KG1 (cell line): ENCODE data around the gene CRAT.

Experiments
- DNase-seq: peaks from one replicate; lab custom pipeline; 2025; lab: John Stamatoyannopoulos, UW

Gene CRAT

DNA sequence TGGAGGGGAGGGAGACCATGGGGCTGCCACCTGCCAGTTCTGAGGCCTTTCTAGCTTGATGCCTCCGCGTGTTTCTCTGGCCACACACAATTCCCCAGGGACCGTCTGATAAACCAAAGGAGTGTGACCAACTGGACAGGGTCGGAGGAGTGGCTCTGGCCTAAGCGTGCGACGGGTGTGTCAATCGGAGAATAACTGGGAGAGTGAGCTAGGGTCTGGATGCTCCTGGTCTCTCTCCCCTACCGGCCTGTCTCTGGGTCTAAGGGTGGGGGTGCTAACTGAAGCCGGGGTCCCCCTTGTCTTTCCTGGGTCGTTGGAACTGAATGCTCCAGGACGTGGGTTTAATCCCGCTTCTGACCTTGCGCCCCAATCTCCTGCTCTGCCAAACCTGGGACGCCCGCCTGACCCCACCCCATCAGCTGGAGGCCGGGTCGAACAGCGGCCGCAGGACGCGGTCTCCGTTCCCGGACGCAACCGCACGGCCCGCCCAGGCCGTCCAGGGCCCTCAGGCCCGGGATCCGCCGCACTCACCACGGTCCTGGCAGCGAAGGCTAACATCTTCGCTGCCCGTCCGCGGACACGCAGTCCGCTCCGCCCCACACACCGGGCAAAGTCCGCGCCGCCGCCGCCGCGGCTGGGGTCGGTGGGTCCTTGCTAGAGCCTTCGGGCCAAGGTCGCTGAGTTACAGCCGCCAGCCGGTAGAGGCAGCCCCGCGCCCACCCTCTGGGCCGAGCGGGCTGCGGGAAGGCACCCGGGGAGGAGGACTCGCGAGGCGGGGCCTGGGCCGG lies 447 bp downstream of the CRAT start:
- DNase-seq = no peak

DNA sequence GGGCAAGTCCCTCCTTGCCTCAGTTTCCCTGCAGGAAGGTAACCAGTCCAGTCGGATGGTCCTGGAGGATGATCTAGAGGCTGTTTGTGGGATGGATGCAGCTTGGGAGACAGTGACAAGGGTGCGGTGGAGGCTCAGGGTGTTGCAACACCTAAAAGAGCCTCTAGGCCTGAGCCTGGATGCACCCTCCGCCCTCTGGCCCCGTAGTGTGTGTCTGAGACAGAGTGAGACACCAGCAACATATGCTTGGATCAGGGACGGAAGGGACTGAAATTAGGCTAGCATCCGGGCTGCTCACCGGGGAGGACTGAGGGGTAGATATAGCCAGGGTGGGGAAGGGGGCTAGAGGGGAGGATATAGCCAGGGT lies 1.1 kb downstream of the CRAT start:
- no peak for DNase-seq

GRCh38 chr9:129108805-129109536 lies 1.6 kb downstream of the CRAT start:
- no peak for DNase-seq

GRCh38 chr9:129108083-129108804 lies 2.3 kb downstream of the CRAT start:
- DNase-seq = no peak

GRCh38 chr9:129107651-129108050 lies 2.9 kb downstream of the CRAT start:
- no peak for DNase-seq

- no peak for DNase-seq
These were observed 4.5 kb downstream of the CRAT start for GRCh38 chr9:129105857-129106694.

- no peak for DNase-seq
These were observed 6.5 kb downstream of the CRAT start for GRCh38 chr9:129104051-129104450.

DNA sequence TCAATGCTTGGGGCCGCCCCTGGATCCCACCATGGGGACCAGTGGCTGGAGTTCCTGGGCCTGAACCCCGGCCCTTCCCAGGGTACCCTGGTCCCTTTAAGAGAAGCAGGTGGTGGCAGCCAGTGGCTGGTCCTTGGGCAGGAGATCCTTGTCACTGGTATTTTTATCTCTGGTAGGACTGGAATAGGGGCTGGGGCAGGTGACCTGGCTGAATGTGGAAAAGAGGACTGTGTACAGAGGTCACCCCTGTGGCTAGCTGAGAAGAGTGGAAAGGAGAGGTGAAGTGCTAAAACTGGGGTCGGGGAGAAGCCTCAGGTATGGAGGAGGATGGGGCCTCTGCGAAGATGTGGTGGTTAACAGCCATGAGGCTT lies 7.0 kb downstream of the CRAT start:
- DNase-seq = no peak

DNA sequence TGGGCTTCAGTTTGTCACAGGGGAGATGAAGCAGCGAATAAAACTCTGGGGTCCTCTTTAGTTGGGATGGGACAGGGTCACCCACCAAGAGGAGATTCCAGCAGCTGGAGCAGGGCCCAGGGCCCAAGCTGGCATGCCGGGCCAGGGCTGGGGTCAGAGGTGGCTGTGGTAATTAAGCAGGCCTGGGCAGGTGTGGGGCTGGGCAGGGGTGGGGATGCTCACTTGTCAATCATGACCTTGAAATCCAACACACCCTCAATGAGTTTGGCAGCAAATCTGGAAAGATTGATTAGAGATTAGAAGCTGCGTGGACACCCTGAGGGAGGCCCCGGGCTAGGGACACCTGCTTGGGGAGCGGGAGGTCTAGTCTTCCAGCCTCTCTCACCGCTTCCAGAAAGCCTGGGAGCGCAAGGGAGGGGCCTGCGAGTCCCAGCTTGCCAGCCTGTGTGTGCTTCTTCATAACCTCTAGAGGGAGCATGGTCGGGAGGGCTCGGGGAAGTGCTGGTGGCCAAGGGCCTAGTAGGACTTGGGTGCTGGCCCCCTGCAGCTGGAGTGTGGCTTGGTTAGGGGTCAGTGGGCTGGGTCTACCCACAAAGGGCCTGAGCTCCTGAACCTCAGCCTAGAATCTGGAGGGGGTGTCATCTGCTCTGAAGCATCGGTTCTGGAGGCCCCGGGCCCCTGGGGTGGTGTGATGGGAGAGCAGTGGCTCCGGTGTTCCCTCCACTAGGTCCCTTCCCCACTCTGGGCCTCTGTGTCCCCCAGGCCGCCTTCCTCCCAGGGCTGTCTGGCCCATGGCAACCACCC lies 7.6 kb downstream of the CRAT start:
- no peak for DNase-seq

DNA sequence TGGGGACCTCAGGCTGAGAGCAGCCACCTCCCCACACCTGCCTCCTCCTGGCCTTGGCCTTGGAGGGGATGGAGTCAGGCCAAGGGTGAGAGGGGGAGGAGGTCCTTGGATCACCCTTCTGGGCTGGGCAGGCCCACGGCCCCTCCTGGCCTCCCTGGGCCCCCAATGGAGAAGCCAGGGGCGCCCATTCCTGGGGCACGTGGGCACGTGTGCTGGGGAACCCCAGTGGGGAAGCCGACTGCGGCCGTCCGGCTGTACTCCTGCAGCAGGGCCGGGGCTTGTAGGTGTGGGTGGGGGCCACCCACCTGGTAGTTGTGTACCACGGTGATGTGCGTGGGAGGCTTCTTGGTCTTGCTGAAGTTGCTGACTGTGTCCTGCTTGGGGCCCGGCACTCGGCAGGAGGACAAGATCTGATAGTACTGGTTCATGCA lies 8.5 kb downstream of the CRAT start:
- no peak for DNase-seq

DNA sequence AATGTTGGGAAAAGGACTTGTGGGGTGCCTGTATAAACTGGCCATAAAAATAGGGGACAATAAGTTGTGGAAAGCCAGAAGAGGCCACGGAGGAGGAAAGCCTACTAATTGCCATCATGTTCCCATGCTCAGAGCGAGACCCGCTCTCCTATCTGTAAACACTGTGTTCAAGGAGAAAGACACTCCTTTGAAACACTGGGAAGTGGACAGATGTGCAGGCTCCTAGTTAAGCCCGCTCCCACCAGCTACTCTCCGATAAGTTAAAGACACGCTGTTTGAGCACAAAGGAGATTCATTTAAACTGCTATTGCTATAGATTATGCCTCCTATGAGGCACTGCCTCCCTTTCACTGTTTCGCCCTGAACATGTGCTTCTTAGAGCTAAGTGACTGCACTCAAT lies 9.3 kb downstream of the CRAT start:
- no peak for DNase-seq

GRCh38 chr9:129100383-129101169 lies 10.0 kb downstream of the CRAT start:
- DNase-seq = no peak

DNA sequence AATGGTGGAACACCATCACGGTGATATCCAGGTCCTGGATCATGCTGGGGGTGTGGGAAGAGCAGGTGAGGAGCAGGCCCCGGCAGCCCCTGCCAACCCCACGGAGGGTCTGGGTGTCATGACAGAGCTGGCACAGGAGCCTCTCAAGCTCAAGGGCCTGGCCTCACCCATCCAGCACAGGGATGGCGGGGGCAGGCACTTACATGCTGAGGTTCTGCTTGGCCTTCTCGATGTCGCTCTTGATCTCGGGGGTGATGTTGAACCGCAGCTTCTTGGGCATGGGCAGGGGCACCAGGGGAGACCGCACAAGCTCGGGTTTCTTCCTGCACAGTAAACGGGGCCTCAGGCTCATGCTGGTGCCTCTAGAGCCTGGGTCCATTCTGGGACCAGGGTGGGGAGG lies 12.3 kb downstream of the CRAT start:
- DNase-seq = no peak

- DNase-seq = no peak
These were observed 12.8 kb downstream of the CRAT start for GRCh38 chr9:129097671-129098306.

GRCh38 chr9:129095908-129096307 lies 14.7 kb downstream of the CRAT start:
- no peak for DNase-seq

GRCh38 chr9:129095170-129095667 lies 15.4 kb downstream of the CRAT start:
- DNase-seq = no peak

DNA sequence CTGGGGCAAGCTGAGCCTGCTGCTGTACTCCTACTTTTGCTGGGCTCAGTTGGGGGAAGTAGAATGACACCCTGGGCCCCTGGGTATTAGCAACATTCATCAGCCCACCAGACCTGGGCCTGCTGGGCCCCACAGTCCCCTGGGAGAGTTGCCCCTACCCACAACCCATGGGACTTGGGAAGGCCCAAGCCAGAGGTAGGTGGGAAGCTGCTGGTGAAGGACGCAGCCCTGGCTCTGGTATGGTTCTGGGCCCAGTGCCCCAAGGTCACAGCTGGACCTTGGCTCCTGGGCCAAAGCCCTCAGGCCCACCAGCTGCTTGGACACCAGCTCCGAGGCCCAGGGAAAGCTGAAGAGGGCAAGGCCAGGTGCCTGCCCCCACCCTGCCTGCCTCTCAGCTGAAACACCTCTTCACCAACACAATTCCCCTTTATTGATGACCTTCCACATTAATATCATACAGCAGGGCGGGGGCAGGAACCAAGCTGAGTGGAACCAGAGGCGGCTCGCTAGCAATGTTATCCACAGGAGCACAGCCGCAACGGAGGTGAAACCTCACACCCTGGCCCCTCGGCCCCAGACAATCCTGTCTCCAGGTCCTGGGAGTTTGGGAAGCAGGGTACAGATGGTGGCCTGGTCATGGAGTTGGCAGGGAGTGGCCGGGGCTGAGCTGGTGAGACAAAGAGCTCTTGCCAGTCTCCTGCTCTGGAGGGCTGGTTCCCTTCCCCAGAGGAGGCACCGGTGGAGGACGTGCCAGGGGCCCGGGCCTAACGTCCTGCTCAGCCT lies 16.0 kb downstream of the CRAT start:
- DNase-seq = no peak

GRCh38 chr9:129093602-129094386 lies 16.8 kb downstream of the CRAT start:
- DNase-seq = no peak
